ENCODE measurements around the gene IFT43. TPM values are rescaled to one million over a fixed set of nuclear protein-coding genes. Genes with fewer than 3 reads are reported as not detected.

IFT43 gene
- total and polyA plus RNA-seq, 8 donors = 23.1 to 51.1 (median 42.0) TPM

- Histone ChIP-seq H3K9me3 (no peaks in the 10 kb centered on the region), H3K27ac (no peak overlapping the region), H3K36me3 (no peaks in the 10 kb centered on the region), H3K27me3 (peaks cover 0 to 23% of the 10 kb centered on the region in 2 donors), H3K4me1 (no peaks in the 10 kb centered on the region), H3K4me3 (no peak overlapping the region)
- TF ChIP-seq CTCF (IDR thresholded peaks at IDR 0.05) = no peak
- ATAC-seq = no peak
- intact Hi-C loops (cut with DNase I) = no loop called here
- DNase-seq = no peak
Observed at GRCh38 chr14:76097547-76097946, 112.0 kb downstream of the IFT43 start.

GRCh38 chr14:76098047-76098446 is 112.5 kb downstream of the IFT43 start:
- Histone ChIP-seq H3K27ac (no peak overlapping the region), H3K27me3 (peaks cover 0 to 23% of the 10 kb centered on the region in 2 donors), H3K9me3 (no peaks in the 10 kb centered on the region), H3K4me1 (no peaks in the 10 kb centered on the region), H3K4me3 (no peak overlapping the region), H3K36me3 (no peaks in the 10 kb centered on the region)
- TF ChIP-seq CTCF (IDR thresholded peaks at IDR 0.05) = no peak
- intact Hi-C loops (cut with DNase I) = no loop called here
- DNase-seq = no peak
- ATAC-seq = no peak

- H3K27ac ChIP-seq = no peak overlapping the region
- intact Hi-C loops (cut with DNase I) = no loop called here
- H3K9me3 ChIP-seq = no peaks in the 10 kb centered on the region
- H3K4me3 ChIP-seq = no peak overlapping the region
- ATAC-seq (no peak), DNase-seq (peak in 1 of 4 donors; percentile 75)
- no peak for TF ChIP-seq CTCF (IDR thresholded peaks at IDR 0.05)
- no peaks in the 10 kb centered on the region for H3K4me1 ChIP-seq
- peaks cover 0 to 23% of the 10 kb centered on the region in 2 donors for H3K27me3 ChIP-seq
- H3K36me3 ChIP-seq = no peaks in the 10 kb centered on the region
Observed at GRCh38 chr14:76098916-76099675, 113.5 kb downstream of the IFT43 start.

GRCh38 chr14:76100236-76100635 is 114.7 kb downstream of the IFT43 start:
- no peak overlapping the region for H3K27ac ChIP-seq
- no peaks in the 10 kb centered on the region for H3K9me3 ChIP-seq
- ATAC-seq (no peak), DNase-seq (no peak)
- TF ChIP-seq CTCF (IDR thresholded peaks at IDR 0.05) = no peak
- H3K36me3 ChIP-seq = no peaks in the 10 kb centered on the region
- H3K4me3 ChIP-seq = no peak overlapping the region
- H3K4me1 ChIP-seq = no peaks in the 10 kb centered on the region
- peaks cover 0 to 23% of the 10 kb centered on the region in 2 donors for H3K27me3 ChIP-seq
- intact Hi-C loops (cut with DNase I) = no loop called here

GRCh38 chr14:76101391-76102379 is 116.1 kb downstream of the IFT43 start:
- Histone ChIP-seq H3K4me1 (no peaks in the 10 kb centered on the region), H3K36me3 (no peaks in the 10 kb centered on the region), H3K27ac (no peak overlapping the region), H3K9me3 (no peaks in the 10 kb centered on the region), H3K27me3 (peaks cover 0 to 23% of the 10 kb centered on the region in 2 donors), H3K4me3 (no peak overlapping the region)
- intact Hi-C loops (cut with DNase I) = no loop called here
- TF ChIP-seq CTCF (IDR thresholded peaks at IDR 0.05) = no peak
- ATAC-seq (no peak), DNase-seq (peak in 1 of 4 donors; percentile 56)

Measured in left lung (tissue), 10 donors.